Natural killer cell (primary cell): ENCODE data around the gene SMU1. TPM values are rescaled to one million over a fixed set of nuclear protein-coding genes. Genes with fewer than 3 reads are reported as not detected.
"Not testable (repeated sequence)": the region's sequence is repeated elsewhere in the genome, so short reads cannot be mapped to it uniquely, and the experiment has no call there.

Source experiments
- ATAC-seq, 3 donors: fragments of 150-1000 bp in 2 of 3; fragments of 200-7000 bp in 1 of 3; cut with Tn5 transposase; 1 replicate in 1 of 3; 2 replicates in 2 of 3; pipeline ENCODE4 v1.10.0; 2021; ENCODE audit warnings: mild to moderate bottlenecking in 2 of 3, moderate library complexity in 2 of 3
- DNase-seq, 2 donors: peaks; one replicate each; pipeline versions ENCODE4 v3.0.0 to v3.0.0-alpha.2; 2013 to 2021; ENCODE audit warnings: mixed read lengths in 1 of 2
- H3K27ac ChIP-seq: one replicate; pipeline ENCODE4 v1.5.1; 2013; ENCODE audit warnings: mild to moderate bottlenecking, low read length
- H3K27me3 ChIP-seq: one replicate; pipeline ENCODE4 v1.6.1; 2013; ENCODE audit warnings: low read length; ENCODE audit not compliant: control insufficient read depth, insufficient read depth
- H3K36me3 ChIP-seq: one replicate; pipeline ENCODE4 v1.6.1; 2013; ENCODE audit warnings: low read length; ENCODE audit not compliant: control insufficient read depth, insufficient read depth
- H3K4me1 ChIP-seq: one replicate; pipeline ENCODE4 v1.6.1; 2013; ENCODE audit warnings: low read length; ENCODE audit not compliant: control insufficient read depth, insufficient read depth
- H3K4me3 ChIP-seq: one replicate; pipeline ENCODE4 v1.5.1; 2013; ENCODE audit warnings: low read length
- H3K9me3 ChIP-seq: one replicate; pipeline ENCODE4 v1.6.1; 2013; ENCODE audit warnings: low read length; ENCODE audit not compliant: control insufficient read depth, insufficient read depth
- H3K27ac Mint-ChIP-seq, 2 donors: one replicate each; pipeline ENCODE4 v1.8.0; 2022; ENCODE audit warnings: mild to moderate bottlenecking in 2 of 2, mixed read lengths in 2 of 2, moderate library complexity in 1 of 2
- H3K27me3 Mint-ChIP-seq, 2 donors: one replicate each; pipeline ENCODE4 v1.8.0; 2022; ENCODE audit warnings: low read depth in 2 of 2, mixed read lengths in 2 of 2
- H3K36me3 Mint-ChIP-seq: one replicate; pipeline ENCODE4 v1.8.0; 2022; ENCODE audit warnings: mixed read lengths
- H3K4me1 Mint-ChIP-seq, 2 donors: one replicate each; pipeline ENCODE4 v1.8.0; 2022; ENCODE audit warnings: mixed read lengths in 2 of 2
- H3K4me3 Mint-ChIP-seq: one replicate; pipeline ENCODE4 v1.8.0; 2022; ENCODE audit warnings: mild to moderate bottlenecking, moderate library complexity, mixed read lengths
- H3K9me3 Mint-ChIP-seq, 2 donors: one replicate each; pipeline ENCODE4 v1.8.0; 2022; ENCODE audit warnings: mixed read lengths in 2 of 2
- CTCF ChIP-seq: fragments of 200-600 bp; IDR thresholded peaks from one replicate; pipeline ENCODE4 v1.8.0; 2022; ENCODE audit warnings: antibody characterized with exemption
- WGBS: methylation state at CpG from one replicate; pipeline ENCODE4 v1.1.7; 2013; ENCODE audit warnings: missing lambda C conversion rate; ENCODE audit not compliant: insufficient coverage; 5-methylcytosine and 5-hydroxymethylcytosine counted together
- intact Hi-C: fragments of 100-400 bp; cut with micrococcal nuclease; formaldehyde crosslinking; loops from one replicate; pipeline ENCODE4 v1.14.2; 2022
- total RNA-seq, 4 donors: library from RNA; stranded (reverse); fragments of 120-200 nt in 1 of 4; gene quantifications; one replicate each; pipeline versions ENCODE4 v1.2.3 to v1.2.4, GENCODE V29; 2013 to 2022

SMU1 gene
- total RNA-seq, 3 donors from 2014 or later (not counting 1 experiment from before 2014, with no cell fraction given): 21.9 to 23.2 (median 22.1) TPM

- Mint-ChIP-seq H3K4me1 (no peaks in the 10 kb centered on the region), H3K27me3 (no peaks in the 10 kb centered on the region), H3K36me3 (no peaks in the 10 kb centered on the region), H3K27ac (no peak overlapping the region), H3K9me3 (no peaks in the 10 kb centered on the region), H3K4me3 (no peak overlapping the region)
- Histone ChIP-seq H3K27ac (no peak overlapping the region), H3K4me3 (no peak overlapping the region), H3K4me1 (no peaks in the 10 kb centered on the region), H3K36me3 (no peaks in the 10 kb centered on the region), H3K27me3 (no peaks in the 10 kb centered on the region), H3K9me3 (no peaks in the 10 kb centered on the region)
- ATAC-seq (no peak), DNase-seq (no peak)
- TF ChIP-seq CTCF: no peak
- 83% methylated on average over 2 of the region's 2 CpGs for WGBS
- intact Hi-C loops: no loop called here
These were observed 23.3 kb upstream of the SMU1 start for GRCh38 chr9:33099754-33100153.

- no peak for TF ChIP-seq CTCF
- Mint-ChIP-seq H3K36me3 (no peaks in the 10 kb centered on the region), H3K4me1 (peaks cover 8% of the 10 kb centered on the region in 2 donors), H3K4me3 (no peak overlapping the region), H3K27ac (no peak overlapping the region), H3K27me3 (no peaks in the 10 kb centered on the region), H3K9me3 (no peaks in the 10 kb centered on the region)
- H3K4me3 ChIP-seq: no peak overlapping the region
- DNase-seq (no peak), ATAC-seq (no peak)
- H3K9me3 ChIP-seq: no peaks in the 10 kb centered on the region
- 100% methylated on average over 1 of the region's 3 CpGs for WGBS
- intact Hi-C loops: no loop called here
- no peaks in the 10 kb centered on the region for H3K27me3 ChIP-seq
- no peaks in the 10 kb centered on the region for H3K36me3 ChIP-seq
- no peaks in the 10 kb centered on the region for H3K4me1 ChIP-seq
- H3K27ac ChIP-seq: no peak overlapping the region
These were observed 20.7 kb upstream of the SMU1 start for GRCh38 chr9:33097192-33097591.

GRCh38 chr9:33092634-33093033, 16.2 kb upstream of the SMU1 start:
- ATAC-seq: peak in 1 of 3 donors; percentile 46
- Mint-ChIP-seq H3K27me3 (no peaks in the 10 kb centered on the region), H3K4me1 (peaks cover 10% of the 10 kb centered on the region in 2 donors), H3K27ac (no peak overlapping the region), H3K4me3 (no peak overlapping the region), H3K9me3 (no peaks in the 10 kb centered on the region), H3K36me3 (no peaks in the 10 kb centered on the region)
- Histone ChIP-seq H3K27me3 (no peaks in the 10 kb centered on the region), H3K4me1 (no peaks in the 10 kb centered on the region), H3K27ac (no peak overlapping the region), H3K4me3 (no peak overlapping the region), H3K9me3 (no peaks in the 10 kb centered on the region), H3K36me3 (no peaks in the 10 kb centered on the region)
- intact Hi-C loops: no loop called here
- no peak for TF ChIP-seq CTCF
- WGBS: 47% methylated on average over 4 of the region's 5 CpGs
- no peak for DNase-seq

GRCh38 chr9:33085672-33086071, 9.2 kb upstream of the SMU1 start:
- H3K9me3 Mint-ChIP-seq, intact Hi-C loops, H3K36me3 Mint-ChIP-seq, H3K4me3 Mint-ChIP-seq, H3K36me3 ChIP-seq, H3K27ac Mint-ChIP-seq, H3K27me3 Mint-ChIP-seq, H3K27me3 ChIP-seq, ATAC-seq, H3K27ac ChIP-seq, DNase-seq, H3K4me3 ChIP-seq, H3K9me3 ChIP-seq: not testable (repeated sequence)
- 88% methylated on average over 9 of the region's 9 CpGs for WGBS
- peaks cover 21% of the 10 kb centered on the region for H3K4me1 ChIP-seq
- H3K4me1 Mint-ChIP-seq: peaks cover 9 to 17% of the 10 kb centered on the region in 2 donors
